HG03039 (cell line): ENCODE measurements around the gene ILDR1.
"Not testable (repeated sequence)": the region's sequence is repeated elsewhere in the genome, so short reads cannot be mapped to it uniquely, and the experiment has no call there.

ENCODE experiments used
- ATAC-seq: cut with Tn5 transposase; IDR thresholded peaks from one replicate; pipeline ENCODE4 v1.9.1; 2021; ENCODE audit warnings: mild to moderate bottlenecking, moderate library complexity; ENCODE audit not compliant: unreplicated experiment

Gene ILDR1

GRCh38 chr3:121956363-121956762, 65.7 kb downstream of the ILDR1 start:
- ATAC-seq, result no peak

GRCh38 chr3:121951291-121951919, 70.6 kb downstream of the ILDR1 start:
- ATAC-seq, result no peak

DNA sequence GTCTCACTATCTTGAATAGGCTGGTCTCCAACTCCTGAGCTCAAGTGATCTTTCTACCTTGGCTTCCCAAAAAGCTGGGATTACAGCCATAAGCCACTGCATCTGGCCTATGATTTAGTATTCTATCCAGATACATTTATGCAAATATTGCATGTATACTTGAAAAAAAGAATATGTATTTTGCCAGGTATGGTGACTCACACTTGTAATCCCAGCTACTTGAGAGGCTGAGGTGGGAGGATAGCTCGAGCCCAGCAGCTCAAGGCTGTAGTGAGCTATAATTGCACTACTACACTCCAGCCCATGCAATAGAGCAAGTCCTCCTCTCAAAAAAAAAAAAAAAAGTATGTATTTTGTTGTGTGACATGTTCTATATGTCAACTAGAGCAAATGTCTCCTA, 73.4 kb downstream of the ILDR1 start:
- ATAC-seq, result no peak

- ATAC-seq, result no peak
Observed at GRCh38 chr3:121943431-121943830, 78.6 kb downstream of the ILDR1 start.

DNA sequence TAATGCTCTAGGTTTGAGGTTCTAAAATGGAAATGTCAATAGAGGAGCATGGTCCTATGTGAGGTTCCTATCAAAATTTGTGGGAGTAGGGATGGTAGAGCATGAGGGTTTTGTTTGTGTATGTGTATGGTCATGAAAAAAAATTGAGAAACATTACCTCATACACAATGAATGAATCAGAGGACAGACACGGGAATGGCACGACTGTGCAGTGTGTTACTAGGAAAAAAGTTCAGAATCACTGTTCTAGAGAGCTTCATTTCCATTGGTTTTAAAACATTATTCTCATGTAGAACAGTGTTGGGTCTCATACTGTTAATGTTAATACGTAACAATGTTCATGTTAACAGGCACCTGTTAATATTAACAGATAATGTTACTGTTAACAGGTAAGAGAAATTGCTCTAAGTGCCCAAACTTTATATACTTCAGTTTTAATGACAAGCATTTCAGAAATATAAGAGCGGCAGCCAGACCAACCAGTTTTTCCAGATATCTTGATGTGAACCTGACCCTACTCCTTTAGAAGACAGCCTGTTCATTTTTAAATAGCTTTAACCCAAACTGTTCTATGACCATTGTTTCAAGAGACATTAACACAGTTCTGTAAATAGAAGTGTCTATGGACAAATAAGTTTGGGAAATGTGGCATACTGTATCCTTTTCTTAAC, 79.8 kb downstream of the ILDR1 start:
- ATAC-seq, result no peak

DNA sequence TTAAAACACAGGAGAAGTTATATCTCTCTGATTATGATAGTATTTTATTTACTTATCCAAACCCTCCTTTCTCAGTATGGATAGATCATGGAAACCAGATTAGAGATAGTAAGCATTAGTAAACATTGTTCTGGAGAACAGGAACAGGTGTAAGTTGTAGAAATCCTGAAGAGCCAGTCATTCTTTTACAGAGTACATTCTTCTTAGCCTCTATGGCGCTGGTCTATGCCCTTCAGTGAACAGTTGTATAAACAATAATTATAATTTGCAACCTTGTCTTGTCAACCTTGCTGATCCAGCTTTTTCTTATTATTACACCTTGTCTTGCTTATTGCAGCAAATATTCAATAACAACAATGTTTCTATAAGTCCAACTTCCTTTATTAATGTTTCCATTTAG, 80.5 kb downstream of the ILDR1 start:
- no peak for ATAC-seq

- not testable (repeated sequence) for ATAC-seq
Observed at GRCh38 chr3:121938141-121938855, 83.7 kb downstream of the ILDR1 start.
